Measurements from ENCODE around the gene IGLON5.

Gene IGLON5

GRCh38 chr19:51311351-51312257 lies at the start of gene IGLON5:
Gene IGLON5, plus strand, starts transcription at chr19:51311644. Its CDS starts 204 bp downstream, at chr19:51311848.
- H3K4me3 ChIP-seq (replicated peaks; ENCODE audit: low read depth, low read length) = no peak within 1 kb of the TSS
- no peak for TF ChIP-seq CTCF (IDR thresholded peaks at IDR 0.05; ENCODE audit: low read depth, low read length, missing control alignments)
- DNase-seq (ENCODE audit: extremely low read depth, low read depth) = no peak

GRCh38 chr19:51263808-51264207 lies 47.6 kb upstream of the IGLON5 start:
- no peak for DNase-seq (ENCODE audit: extremely low read depth, low read depth)
- H3K4me3 ChIP-seq (replicated peaks; ENCODE audit: low read depth, low read length) = no peak overlapping the region
- TF ChIP-seq CTCF (IDR thresholded peaks at IDR 0.05; ENCODE audit: low read depth, low read length, missing control alignments) = no peak

GRCh38 chr19:51271067-51271466 lies 40.4 kb upstream of the IGLON5 start:
- H3K4me3 ChIP-seq (replicated peaks; ENCODE audit: low read depth, low read length) = no peak overlapping the region
- no peak for TF ChIP-seq CTCF (IDR thresholded peaks at IDR 0.05; ENCODE audit: low read depth, low read length, missing control alignments)
- no peak for DNase-seq (ENCODE audit: extremely low read depth, low read depth)

GRCh38 chr19:51272183-51272810 lies 39.1 kb upstream of the IGLON5 start:
- no peak overlapping the region for H3K4me3 ChIP-seq (replicated peaks; ENCODE audit: low read depth, low read length)
- no peak for DNase-seq (ENCODE audit: extremely low read depth, low read depth)
- TF ChIP-seq CTCF (IDR thresholded peaks at IDR 0.05; ENCODE audit: low read depth, low read length, missing control alignments) = no peak

GRCh38 chr19:51274049-51274770 lies 37.2 kb upstream of the IGLON5 start:
- H3K4me3 ChIP-seq (replicated peaks; ENCODE audit: low read depth, low read length) = no peak overlapping the region
- no peak for TF ChIP-seq CTCF (IDR thresholded peaks at IDR 0.05; ENCODE audit: low read depth, low read length, missing control alignments)
- DNase-seq (ENCODE audit: extremely low read depth, low read depth) = no peak

- H3K4me3 ChIP-seq (replicated peaks; ENCODE audit: low read depth, low read length) = no peak overlapping the region
- TF ChIP-seq CTCF (IDR thresholded peaks at IDR 0.05; ENCODE audit: low read depth, low read length, missing control alignments) = no peak
- no peak for DNase-seq (ENCODE audit: extremely low read depth, low read depth)
Measured at GRCh38 chr19:51277112-51277511, 34.3 kb upstream of the IGLON5 start.

All from HFF-Myc (cell line).